Right forelimb (tissue), 1 donor: ENCODE data around the gene DLG2.
"Not testable (repeated sequence)": the region's sequence is repeated elsewhere in the genome, so short reads cannot be mapped to it uniquely, and the experiment has no call there.

Experiments
- DNase-seq: peaks from one replicate; pipeline ENCODE4 v3.0.0-alpha.2; 2018

Gene DLG2

DNA sequence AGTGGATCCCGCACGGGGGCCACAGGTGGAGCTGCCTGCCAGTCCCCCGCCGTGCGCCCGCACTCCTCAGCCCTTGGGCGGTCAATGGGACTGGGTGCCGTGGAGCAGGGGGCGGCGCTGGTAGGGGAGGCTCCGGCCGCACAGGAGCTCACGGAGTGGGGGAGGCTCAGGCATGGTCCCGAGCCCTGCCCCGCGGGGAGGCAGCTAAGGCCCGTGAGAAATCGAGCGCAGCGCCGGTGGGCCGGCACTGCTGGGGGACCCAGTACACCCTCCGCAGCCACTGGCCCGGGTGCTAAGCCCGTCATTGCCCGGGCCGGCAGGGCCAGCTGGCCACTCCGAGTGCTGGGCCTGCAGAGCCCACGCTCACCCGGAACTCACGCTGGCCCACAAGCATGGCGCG, 1318.7 kb downstream of the DLG2 start:
- not testable (repeated sequence) for DNase-seq

DNA sequence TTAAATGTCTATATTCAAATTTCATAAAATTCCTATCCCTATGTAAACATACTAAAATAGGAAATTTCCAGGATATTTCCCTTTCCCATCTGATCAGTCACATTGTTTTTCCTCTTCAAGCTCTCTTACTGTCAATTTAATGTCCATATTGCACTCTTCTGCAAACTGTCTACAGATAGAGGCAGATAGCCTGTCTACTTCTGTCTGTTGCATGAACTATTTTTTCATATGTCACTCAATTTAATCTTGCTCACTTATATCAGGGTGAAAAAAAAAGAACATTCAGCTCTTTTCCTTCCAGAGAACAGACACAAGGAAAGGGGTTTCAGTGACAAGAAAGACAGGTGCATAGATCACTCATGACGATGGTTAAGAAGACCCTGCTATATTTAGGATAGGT, 1327.1 kb downstream of the DLG2 start:
- no peak for DNase-seq

DNA sequence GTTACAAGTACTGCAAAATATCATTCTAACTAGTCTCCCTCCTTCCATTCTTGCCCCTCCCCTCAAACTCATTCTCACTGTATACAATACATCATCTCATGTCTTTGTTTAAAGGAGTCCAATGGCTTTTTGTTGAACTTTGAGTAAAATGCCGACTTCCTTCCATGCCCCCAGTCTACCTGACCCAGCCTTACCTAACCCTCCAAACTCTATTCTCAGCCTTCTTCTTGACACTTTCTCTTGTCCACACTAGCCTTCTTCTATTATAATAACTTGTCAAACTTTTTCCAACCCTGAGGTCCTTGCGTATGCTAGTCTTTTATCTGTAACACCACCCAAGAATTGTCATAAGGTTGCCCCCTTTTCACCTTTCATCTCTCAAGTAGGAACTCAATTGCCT, 1329.6 kb downstream of the DLG2 start:
- DNase-seq: no peak

DNA sequence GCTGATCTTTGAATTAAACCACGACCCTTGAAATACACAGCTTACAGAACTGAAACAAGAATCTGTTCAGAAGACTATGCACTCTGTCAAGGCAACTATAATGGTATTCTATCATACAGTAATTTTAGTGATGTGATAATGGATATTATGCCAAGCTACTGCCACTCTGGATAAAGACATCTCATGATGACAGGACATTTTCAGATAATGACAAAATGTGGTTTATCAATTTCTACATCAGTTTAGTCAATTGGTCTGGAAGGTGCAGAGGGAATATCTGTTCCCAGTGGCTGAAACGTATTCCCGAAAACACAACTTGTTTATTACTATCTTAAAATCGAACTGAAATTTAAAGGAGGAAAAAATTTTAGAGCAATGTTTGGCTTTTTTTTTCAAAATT, 1331.3 kb downstream of the DLG2 start:
- DNase-seq: no peak

DNA sequence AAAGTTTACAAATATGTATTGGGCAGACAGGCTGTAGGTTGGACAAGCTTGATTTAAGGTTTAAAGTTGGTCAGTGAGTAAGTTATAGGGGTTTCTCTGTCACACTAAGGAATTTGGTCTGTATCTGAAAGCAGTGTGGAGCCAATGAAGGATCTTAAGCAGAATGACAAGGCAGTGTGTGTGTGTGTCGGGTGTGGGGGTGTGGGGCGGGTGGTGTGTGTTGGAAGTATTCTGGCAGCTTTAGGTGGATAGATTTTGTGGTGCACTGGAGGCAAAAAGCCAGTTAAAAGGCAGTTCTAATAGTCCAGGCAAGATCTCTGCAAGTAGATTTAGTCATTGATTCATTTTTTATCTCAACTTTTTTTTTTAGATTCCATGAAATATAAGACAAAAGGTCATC, 1334.2 kb downstream of the DLG2 start:
- DNase-seq: no peak

DNA sequence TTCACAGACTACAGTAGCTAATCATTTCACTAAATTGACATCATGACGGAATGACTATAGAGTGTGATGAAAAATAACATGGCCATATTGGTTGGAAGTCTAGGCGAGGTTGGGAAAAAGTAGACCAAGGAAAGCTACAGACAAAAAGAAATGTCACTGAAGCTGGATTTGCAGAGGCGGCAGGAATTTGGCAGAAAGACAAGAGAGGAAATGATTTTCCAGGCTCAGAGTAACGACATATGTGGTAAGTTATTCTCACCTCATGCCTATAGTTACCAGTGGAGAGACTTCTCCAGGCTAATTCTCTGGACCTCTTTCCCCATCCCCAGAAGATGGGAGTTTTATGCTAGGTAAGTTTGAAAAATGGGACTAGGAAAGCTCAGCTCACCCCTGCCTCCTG, 1335.1 kb downstream of the DLG2 start:
- no peak for DNase-seq

DNA sequence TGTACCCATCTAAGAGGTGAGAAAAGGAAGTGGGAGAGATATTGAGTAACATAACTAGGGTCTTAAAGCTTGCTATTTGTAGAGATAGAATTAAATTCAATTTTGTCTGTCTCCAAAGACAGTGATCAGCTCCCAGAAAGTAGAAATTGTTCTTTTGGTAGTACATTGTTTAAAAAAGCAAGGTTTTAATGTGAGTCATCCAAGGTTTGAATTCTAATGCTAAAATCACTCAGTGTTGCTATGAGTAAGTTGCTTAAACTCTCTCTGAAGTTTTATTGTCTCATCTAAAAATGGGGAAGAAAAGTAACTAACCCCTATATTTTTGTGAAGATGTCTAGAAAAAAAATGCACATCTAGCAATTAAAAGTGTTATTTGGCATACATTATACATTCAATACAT, 1336.5 kb downstream of the DLG2 start:
- DNase-seq: no peak

DNA sequence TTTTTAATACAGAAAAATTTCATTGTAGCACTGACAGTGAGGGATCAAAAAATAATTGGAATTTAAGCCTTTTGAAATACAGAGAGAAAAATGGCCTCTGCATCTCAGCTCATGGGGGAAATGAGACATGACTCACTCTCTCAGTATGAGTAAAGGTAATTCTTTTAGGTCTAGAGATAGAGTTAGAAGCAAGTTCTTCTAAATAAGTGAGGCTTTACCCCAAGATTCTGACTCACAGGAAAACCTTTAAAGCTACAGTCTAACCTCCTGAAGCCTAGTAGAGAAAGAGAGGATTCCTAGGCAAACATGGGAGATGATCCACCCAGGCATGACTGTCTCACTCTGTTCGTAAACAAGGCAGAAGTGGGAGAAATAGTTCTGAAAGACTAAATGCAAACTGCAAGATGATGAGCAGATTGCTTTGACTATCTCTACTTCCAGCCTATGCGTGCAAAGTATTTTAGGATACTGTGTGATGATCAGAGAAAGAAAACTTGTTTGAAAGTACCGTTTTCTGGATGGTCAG, 1337.7 kb downstream of the DLG2 start:
- no peak for DNase-seq

DNA sequence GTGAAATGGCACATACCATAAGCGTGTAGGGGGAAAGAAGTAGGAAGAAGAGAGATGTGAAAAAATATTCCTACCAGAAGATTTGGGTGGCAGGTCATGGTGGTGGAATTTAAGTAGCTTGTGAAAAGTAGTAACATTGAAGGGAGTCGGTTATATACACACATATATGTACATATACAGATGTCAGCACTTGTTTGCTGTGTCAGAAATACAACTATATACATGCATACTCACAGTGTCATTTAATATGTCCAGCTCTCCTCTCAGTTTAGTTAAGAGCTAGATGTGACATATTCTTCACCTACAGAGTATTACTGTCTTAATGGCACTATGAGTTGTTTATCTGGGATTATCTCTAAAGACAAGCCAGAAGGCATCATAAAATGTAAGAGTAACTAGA, 1353.6 kb downstream of the DLG2 start:
- DNase-seq: no peak

DNA sequence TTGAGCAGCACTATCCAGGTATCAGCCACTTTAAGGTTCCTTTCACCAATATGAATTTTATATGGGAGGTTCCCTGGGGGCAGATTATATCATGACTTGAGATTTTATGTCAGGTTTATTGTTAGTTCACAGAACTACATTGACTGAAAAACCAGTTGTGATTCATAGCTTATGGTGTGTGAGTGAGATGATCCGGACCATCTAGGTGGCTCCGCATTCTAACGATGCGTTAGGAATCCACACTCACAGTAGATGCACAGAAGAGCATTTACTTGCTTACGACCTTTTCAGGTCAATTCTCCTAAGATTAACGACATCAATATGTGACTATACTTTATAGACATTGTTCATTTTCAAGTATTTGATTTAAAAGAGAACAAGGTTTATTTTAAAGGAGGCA, 1356.7 kb downstream of the DLG2 start:
- DNase-seq: no peak

DNA sequence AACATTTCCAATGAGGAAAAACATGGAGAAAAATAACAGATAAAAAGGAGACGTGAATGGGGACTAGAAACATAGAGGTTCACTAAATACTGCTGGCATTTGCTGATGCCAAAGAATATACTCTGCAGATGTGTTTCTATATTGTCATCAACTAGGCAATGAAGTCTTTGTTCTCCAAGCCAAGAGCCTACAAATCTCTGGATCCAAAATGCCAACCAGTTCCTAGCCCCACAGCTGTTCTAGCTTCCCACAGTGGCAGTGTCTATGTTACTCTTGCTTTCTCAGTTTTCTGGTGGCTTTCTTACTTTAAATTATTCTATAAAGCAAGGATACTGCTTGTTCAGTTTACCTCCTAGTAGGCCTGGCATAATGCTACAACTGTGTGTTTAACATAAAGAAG, 1363.1 kb downstream of the DLG2 start:
- no peak for DNase-seq

DNA sequence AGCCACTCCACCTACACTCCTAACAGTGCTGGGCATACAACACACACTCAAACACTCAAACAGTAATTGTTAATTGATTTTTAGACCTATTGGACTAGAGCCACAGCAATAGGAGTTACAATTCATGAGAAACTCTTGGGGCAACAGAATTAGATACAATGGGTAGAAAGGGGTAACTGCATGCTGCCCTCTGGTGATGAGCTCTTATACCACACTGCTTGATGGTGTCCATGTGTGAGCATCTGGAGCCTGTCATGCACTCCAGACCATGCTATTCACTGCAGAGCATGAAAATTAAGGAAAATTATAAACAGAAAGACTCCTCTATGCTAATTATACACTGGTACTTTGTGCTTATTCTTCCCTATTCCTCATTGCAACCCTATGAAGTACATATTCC, 1365.4 kb downstream of the DLG2 start:
- no peak for DNase-seq

DNA sequence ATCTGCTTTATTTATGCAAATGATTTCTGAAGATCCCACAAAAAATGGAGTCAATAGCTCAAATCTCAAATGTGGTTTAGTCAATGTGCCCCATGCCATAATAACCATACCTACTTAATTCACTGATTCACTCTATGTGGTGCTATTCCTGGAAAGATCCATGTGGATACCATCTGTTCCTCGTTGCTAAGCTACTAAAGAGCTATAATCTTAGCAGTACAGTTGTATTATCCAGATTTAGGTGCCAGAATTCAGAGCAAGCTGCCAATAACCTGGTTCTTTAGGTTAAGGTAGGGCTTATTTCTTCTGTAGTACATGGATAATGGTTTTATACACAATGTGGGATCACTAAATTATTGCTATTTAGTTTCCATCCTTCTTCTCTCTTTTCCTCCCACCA, 1366.3 kb downstream of the DLG2 start:
- DNase-seq: no peak

DNA sequence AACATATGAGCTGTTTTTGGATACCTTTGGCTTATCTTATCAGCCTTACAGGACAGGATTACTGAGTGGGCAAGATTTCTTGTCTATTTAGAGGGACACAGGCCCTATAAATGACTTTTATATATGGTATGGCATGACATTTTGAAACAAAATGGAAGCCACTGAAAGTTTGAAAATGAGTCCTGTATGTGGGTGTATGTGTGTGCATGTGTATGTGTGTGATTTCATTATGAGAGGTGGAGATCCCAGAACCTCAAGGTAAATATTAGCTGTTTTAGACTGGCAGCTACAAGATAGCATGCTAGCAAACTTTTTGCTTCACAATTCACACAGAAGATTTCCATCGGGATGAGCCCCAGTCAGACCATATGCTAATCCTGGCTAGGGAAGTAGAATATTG, 1370.5 kb downstream of the DLG2 start:
- DNase-seq: no peak

DNA sequence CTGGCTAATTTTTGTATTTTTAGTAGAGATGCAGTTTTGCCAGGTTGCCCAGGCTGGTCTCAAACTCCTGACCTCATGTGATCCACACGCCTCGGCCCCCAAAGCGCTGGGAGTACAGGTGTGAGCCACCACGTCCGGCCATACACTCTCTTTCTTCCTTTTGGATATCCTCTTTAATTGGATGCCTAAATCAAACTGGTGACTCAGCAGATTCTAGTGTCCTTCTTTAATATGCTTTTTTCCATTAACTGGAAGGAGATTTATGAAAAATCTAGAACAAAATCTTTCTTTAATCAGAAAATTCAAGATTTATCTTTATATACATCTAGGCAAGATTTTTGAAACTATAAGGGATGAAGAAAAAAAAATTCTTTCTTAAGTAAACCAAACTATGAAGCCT, 1371.7 kb downstream of the DLG2 start:
- DNase-seq: no peak

DNA sequence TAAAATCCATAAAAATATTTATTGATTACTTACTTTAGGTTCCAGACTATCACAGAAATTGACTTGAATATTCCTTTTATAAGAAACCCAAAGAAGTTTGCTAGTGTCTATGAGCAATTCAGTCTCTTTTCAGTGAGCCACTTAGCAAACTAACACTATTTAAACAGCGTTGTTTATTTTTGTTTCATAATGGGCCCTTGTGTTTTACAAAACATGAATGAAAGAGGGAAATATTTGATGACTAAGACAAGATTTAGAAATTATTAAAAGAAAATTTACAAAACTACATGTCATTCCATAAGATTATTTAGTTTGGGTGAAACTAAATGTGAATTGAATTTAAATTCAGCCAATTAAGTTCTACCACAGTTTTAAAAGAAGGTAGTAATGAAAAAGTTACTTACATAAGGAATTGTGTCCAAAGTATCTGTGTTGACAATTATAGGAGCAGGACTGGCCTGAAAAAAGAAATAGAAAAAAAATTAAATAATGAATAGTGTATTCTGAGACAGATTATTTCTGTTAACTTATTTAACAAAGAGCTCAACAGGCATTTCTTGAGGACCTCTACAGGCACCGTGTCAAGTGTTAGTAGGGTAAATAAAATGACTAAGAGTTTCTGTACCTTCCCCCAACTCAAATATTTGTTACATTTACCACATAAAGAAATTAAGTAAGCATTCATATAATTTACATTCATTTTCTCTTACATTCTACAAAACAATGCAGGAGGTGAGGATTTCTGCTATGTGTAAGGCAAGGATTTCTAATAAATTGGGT, 1376.1 kb downstream of the DLG2 start:
- DNase-seq: no peak

DNA sequence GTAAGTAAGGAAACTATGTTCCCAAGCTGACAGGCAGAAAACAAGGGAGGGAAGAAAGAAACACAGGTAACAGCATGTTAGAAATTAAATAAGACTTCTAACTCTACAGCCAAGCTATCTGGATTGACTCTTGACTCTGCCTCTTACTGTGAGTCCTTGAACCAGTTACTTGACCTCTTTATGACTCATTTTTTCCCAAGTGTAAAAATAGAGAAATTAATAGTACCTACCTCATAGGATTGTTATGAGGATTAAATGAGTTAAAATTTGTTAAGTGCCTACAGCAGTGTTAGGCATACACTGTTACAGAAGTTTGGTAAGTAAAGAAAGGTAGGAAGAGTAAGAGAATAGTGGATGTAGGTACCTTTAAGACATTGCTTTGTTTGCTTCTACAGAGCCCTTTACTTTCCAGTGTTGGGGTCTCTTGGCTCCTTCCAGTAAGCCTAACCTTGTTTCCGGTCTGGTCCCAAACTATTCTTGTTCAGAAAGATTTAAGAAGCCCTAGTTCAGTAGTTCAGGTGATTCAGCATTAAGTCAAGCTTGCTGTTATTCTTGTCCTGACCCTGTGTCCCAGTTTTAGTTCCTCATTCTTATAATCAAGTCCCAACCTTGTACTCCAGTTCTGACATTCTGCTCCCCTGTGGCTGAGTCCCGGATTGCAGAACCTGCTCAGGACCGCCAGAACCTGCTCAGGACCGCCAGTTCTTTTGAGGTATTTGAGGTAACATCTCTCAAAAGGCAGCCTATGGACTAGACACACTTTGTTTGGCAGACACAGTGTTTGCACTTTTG, 1377.6 kb downstream of the DLG2 start:
- DNase-seq: no peak

DNA sequence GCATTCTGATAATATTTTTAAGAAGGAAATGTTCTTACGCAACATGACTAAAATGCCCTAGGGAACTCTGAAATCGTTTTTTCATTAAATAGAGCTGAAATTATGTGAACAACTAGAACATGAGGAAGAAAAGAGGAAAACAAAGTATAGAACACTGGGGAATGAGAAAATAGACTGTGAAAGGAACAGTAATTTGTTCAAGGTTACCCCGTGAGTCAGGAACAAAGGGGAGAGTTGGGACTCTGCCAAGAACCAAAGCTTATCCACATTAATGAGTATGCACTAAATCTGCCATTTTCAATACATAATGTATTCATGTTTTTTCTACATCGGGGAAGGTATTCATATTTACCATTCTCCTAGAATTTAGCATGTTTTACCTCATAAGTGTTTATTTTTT, 1379.2 kb downstream of the DLG2 start:
- no peak for DNase-seq

DNA sequence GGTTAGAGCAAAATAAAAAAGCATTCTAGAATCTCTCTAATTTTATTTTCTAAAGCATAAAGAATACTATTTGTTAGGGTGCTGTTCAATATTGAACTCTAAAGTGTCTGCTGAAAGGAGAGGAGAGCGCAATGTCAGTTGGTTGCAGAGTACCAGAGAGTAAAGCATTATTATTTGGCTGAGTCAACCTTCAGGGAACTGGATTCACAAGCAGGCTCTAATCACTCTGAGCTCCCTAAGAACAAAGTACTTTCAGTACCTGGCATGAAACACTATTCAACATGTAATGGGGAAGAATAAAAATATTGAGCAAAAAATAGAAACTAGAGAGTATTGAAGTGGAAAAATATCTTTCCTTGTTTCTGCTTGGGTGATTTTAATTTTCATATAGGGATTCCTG, 1380.0 kb downstream of the DLG2 start:
- DNase-seq: no peak

DNA sequence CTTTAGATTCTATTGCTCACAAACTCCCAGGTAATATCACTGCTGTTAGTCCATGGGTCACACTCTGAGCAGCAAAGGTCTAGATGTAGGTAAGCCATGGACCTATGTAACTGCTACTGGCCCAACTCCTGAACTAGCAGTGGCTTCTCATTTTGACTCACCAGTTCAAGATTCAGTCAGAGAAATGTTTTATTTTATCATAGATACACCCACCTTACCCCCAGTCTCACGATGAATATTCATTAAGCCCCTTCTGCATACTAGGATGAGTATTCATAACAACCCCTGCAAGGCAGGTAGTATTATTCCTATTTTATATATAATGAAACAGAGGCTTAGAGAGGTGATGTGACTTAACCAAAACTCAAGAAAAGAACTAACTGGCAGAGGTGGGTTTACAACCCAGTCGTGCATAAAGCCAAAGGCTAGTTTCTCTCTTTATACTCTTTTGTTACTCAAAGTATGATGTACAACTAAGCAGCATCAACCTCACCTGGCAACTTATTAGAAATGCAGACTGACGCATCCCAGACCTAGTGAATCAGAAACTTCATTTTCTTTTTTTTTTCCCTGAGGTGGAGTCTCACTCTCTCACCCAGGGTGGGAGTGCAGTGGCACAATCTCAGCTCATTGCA, 1383.4 kb downstream of the DLG2 start:
- no peak for DNase-seq

DNA sequence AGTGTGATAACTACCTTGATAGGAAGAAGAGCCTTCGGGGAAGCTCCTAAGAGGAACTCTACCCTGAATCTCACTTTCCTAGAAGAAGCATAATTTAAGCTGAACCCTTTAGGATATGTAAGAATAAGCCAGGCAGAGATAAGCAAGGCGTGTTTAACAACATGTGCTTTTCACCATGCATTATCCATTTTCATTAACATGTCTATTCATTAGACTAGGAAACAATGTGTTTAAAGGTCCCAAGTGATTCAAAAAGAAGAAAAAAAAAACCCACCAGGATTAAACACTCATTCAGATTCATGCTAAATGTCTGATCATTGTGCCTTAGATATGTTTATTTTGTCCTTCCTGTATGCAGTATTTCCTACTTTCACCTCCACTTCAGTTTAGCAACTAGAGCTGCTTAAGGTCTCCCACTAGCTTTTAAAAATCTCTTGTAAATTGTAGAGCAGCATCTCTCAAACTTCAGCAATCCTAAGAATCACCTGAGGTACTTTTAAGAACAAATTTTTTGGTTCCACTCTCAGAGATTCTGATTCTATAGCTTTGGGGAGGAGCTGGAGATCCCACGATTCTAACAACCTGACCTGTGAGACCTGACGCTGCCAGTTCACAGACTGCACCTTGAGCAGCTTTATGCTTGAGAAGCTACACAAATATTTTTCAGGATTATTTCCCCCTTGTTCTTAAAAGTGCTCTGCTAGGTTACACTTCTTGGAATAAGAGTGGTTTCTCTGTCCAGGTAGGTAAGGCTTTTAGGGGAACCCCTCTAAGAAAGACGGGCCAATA, 1385.6 kb downstream of the DLG2 start:
- no peak for DNase-seq

DNA sequence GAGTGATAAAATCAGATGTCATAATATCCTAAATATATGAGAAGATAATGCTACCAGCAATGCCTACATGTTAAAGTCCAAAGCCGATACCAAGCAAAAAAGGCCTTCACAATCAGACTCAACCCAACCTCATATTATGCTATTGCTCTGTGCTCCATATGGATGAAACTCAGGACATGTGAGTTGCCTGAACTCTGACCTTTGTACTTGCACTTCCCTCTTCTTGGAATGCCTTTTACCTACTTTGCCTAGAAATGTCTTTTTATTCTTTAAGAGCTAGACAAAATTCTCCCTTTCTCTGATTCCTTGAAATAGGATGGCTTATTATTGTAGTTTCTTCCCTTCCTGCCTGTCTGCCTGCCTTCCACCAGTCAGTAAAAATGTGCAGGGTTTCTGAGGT, 1386.3 kb downstream of the DLG2 start:
- no peak for DNase-seq

DNA sequence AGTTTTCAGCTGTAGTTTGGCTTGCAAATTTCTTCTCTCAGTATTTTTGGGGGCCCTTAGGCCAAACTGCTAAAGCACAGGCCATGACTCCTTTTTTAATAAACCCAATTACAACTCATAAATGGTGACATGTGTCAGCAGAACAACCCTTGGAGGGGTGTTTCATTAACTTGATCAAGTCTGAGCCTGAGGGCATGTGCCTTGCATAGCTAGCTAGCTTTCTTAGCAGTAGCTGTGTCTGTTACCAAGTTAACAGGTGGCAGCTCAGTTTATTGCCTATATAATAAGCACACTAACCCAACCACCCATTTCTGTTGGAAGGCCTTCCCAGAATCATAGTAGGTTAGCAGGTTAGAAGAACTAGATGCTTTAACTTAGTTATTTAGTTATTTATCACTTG, 1390.7 kb downstream of the DLG2 start:
- DNase-seq: no peak
